CD4-positive, alpha-beta T cell treated with Interferon alpha-2 for 1 hour (primary cell): ENCODE measurements around the gene NR3C1.
"Not testable (repeated sequence)": the region's sequence is repeated elsewhere in the genome, so short reads cannot be mapped to it uniquely, and the experiment has no call there.

Experiments used
- DNase-seq, 2 donors: peaks; one replicate each; pipeline ENCODE4 v3.0.0-alpha.2; 2020 to 2022

NR3C1 gene

DNA sequence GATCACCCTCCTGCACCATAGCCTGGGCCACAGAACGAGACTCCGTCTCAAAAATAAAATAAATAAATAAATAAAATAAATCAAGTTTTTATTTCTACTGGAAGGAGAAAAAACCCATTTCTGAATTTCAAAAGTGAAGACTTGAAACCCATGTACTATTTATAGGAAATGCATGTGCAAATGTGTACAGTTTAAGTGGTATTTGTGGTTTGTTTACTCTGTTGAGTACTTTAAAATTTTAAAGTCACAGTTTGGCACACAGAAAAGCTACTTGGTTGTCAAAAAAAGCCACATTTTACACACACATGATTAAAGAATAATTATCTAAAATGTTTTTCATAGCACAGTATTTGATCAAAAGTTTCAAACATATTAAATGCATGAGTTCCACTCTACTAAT, 43.6 kb downstream of the NR3C1 start:
- peak in 1 of 2 donors; percentile 35 for DNase-seq

DNA sequence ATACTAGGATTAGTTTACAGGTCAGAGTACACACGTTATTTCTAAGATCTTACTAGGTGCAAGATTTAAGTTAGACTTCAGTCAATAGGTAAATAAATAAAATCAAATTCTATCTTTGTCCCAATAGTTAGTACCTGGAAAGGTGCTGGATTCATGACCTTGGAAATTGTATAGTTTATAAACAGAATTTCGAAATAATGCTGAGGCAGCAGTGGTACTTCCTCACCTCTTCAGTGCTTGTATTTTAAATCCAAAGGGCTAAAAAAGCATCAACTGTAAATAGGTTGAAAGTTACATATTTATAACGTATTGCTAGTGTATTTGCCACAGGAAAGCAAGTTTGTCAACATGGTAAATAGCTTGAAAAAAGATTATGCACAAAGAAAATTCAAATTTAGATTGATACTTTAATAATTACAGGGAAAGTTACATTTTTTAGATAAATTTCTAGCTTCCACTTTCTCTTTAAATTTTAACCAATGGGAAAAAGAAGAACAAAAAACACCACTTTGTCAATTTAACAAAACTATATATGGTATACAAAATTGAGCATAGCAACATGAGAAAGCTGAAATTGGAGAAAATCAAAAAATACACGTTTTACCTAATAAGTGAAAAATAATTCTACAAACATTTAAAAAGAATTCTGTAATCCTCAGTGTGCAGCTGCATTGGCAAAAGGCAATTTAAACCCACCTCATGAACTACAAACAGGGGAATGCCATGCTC, 46.5 kb downstream of the NR3C1 start:
- DNase-seq = no peak

- peak; percentile 62 to 79 for DNase-seq
Measured at GRCh38 chr5:143355710-143356109, 47.8 kb downstream of the NR3C1 start.

- DNase-seq = peak in 1 of 2 donors; percentile 41
Measured at GRCh38 chr5:143354025-143354424, 49.5 kb downstream of the NR3C1 start.

DNA sequence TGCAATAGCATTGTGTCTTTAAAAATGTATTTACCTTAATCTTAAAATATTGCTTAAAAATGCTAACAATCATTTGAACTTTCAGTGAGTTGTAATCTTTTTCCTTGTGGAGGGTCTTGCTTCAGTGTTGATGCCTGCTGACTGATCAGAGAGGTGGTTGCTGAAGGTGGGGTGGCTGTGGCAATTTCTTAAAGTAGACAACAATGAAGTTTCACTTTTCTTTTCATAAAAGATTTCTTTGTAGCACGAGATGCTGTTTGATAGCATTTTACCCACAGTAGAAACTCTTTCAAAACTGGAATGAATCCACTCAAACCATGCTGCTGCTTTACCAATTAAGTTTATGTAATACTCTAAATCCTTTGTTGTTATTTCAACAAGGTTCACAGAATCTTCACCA, 50.8 kb downstream of the NR3C1 start:
- peak in 1 of 2 donors; percentile 52 for DNase-seq

- DNase-seq = no peak
Measured at GRCh38 chr5:143350751-143351602, 52.5 kb downstream of the NR3C1 start.

DNA sequence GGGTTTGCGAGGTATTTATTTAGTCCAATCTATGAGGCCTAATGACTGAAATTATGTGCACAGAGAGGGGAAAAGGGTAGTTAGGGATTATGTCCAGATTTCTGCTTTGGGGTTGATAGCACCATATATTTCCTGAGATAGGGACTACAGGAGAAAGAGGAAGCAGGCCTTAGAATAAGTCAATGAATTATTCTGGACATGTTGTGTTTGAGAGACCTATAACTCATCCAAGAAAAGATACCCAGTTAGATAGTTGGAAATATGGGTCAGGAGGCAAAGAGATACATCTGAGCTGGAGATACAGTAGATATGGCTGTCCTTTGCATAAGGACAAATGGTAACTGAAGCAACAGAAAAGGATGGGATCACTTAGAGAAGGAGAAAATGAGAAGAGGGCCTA, 53.1 kb downstream of the NR3C1 start:
- no peak for DNase-seq

DNA sequence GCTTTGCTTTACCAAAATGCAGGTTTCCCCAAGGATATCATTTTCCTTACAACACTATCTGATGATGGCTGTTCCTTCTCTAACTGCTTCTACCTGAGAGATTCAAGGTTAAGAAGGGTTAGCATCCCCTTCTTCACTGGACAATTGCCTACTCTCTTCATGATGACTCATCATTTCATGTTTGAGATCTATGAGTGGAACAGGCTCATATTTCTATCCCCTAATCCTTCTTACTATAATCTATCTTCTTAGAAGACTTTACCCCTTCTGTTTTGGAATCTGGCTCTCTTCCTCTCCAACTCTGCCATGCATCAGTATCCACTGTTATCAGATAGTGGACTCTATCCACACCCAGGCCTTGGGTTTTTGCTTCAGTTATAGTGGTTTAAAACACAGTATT, 54.3 kb downstream of the NR3C1 start:
- DNase-seq = no peak

GRCh38 chr5:143347698-143348344, 55.7 kb downstream of the NR3C1 start:
- no peak for DNase-seq

DNA sequence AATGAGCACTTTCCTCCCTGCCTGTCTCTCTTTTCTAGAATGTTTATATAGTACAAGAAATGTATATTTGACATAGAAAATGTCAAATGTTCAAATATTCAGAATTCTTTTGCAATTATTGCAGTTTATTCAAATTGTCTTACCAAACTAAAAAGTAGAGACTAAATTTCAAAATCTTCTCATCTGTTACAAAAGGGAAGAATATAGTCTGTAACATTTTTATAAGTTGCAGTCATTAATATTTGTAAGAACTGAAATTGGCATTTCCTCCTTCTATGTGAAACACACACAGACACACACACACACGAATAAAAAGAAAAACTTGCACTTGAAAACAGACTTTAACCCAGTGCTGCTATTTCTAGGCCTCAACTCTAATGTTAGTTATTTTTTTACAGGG, 56.4 kb downstream of the NR3C1 start:
- no peak for DNase-seq

DNA sequence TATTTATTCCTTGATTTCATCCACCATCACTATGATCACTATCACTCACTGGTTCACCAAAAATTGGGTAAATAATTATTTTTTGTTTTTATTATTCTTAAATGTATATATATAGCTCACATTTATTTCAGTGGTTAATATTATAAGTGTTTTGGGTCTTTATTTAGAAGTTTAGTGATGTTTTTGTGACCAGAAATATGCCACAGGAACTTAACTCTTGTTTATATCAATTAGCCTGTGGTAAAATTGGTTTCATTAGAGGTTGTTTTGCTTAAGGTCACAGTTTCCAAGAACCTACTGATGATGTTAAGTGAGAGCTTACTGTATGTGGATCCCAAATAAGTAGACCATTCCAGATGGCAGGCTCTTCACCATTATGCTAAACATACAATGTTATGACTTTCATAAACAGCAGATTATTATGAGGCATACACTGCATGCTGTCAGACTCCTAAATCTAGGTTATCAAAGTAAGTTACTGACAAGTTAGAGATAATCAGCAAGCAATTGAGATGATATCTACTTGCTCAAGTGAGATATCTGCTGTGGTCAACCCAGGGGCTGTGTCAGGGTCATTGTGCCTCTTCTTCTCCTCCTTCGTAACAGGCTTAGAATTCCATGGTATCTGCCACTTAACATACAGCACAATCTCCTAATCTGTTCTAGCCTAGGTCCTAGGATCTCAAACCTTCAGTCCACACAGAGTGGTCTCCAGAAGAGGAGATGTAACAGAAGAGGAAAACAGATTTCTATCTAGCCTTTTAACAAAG, 57.6 kb downstream of the NR3C1 start:
- no peak for DNase-seq

GRCh38 chr5:143343042-143343441, 60.4 kb downstream of the NR3C1 start:
- no peak for DNase-seq

DNA sequence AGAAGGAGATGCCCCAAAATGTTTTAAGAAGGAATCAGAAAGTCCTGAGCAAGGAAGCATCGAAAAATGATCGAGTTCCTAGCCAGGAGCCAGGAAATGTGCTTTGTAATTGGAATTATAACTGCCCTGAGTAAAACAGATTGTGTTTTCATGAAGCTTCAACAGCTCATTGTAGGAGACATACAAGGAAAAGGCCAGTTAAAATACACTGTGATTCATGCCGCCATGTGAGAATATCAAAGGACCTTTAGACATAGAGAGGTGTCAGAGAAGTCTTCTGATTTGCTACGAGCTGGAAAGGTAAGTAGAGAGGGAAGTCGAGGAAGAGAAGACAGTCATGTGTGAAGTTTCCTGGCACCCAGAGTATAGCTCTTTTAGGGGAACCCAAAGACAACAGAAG, 60.9 kb downstream of the NR3C1 start:
- DNase-seq = no peak

- DNase-seq = no peak
Measured at GRCh38 chr5:143341807-143342570, 61.5 kb downstream of the NR3C1 start.

DNA sequence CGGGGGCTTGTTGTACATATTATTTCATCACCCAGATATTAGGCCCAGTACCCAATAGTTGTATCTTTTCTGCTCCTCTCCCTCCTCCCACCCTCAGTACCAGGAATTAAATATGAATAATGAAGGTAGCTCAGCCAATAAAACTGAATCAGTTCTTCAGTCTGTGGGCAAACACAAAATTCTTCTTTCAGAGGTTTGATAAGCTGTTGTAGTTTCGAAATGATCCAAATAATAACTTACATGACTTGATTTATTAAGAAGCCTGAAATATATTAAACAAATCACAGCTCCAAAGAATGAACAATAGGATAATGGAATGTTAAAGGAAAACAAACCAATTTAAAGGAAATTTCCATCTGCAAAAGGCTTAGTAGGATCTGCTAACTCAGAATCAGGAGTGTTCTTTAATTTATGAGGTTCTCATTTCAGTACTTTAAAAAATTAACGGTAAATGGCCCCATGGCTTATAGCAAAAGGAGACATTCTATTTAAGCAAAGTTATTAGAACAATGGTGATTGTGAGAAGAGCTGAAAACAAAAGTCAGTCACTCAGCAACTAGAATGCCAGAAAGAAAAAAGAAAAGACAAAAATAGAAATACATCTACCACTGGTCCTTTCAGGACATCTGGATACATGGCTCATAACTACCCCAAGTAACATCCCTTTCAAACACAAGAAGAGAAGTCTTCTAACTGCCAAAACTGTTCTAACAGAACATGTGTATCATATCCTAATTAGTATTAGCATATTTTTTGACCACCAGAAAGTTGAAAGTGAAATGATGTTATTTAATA, 62.4 kb downstream of the NR3C1 start:
- no peak for DNase-seq

DNA sequence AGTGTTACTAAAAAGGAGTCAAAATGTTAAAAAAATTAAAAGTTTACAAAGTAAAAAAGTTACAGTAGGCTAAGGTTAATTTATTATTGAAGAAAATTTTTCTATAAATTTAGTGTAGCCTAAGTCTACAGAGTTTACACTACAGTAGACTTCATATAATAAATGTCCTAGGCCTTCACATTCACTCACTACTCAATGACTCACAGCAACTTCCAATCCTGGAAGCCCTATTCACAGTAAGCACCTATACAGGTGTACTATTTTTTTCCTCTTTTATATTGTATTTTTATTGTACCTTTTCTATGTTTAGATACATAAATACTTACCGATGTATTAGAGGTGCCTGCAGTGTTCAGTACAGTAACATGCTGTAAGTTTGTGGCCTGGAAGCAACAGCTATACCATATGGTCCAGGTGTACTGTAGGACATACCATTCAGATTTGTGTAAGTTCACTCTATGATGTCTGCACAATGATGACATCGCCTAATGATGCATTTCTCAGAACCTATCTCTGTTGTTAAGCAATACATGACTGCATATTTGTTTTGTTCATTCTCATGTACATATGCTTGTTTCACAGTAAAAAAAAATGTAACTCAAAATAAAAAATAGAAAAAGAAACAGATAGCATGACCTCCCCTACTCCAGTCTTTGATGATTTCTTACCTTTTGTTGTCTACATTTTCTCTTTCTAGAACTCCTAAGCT, 64.7 kb downstream of the NR3C1 start:
- DNase-seq = no peak

- DNase-seq = no peak
Measured at GRCh38 chr5:143337946-143338345, 65.5 kb downstream of the NR3C1 start.

DNA sequence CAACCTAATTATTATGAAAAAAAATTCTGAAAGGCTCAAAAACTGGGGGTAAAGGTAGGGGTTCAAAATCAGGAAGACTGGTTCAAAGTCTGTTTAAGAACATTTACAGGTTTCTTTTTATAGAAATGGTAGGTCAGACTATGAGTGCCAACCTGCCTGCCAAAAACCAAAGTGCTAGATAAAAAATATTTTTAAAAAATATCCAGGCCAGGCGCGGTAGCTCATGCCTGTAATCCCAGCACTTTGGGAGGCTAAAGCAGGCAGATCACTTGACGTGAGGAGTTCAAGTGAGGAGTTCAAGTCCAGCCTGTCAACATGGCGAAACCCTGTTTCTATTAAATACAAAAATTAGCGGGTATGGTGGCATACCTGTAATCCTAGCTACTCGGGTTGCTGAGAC, 67.0 kb downstream of the NR3C1 start:
- DNase-seq = no peak

DNA sequence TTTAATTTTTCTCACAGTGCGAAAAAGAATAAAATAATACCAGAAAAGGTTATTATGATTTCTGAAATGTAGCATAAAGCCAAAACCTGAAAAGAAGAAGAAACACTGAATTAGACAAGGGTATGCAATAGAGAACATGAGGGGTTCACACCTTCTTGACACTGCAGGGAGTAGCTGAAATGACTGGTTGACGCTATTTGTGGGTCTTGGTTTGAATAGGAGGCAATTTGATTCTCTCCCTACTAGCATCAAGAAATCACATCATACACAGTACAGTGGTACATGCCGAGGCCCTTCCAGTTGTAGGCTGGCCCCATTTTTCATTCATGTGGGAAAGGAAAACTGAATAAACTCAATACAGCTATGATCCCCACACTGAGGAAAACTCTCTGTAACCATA, 68.6 kb downstream of the NR3C1 start:
- DNase-seq = no peak

- DNase-seq = not testable (repeated sequence)
Measured at GRCh38 chr5:143334380-143334779, 69.1 kb downstream of the NR3C1 start.

GRCh38 chr5:143331956-143332355, 71.5 kb downstream of the NR3C1 start:
- no peak for DNase-seq
